H1 (cell line): ENCODE measurements around the gene DLEC1. TPM values are rescaled to one million over a fixed set of nuclear protein-coding genes. Genes with fewer than 3 reads are reported as not detected.

ENCODE experiments used
- BACH1 ChIP-seq: IDR thresholded peaks from 2 replicates; pipeline ENCODE4 v1.6.1; 2012; ENCODE audit warnings: low read length, improper control_type of control experiment
- FOSL1 ChIP-seq: IDR thresholded peaks from 2 replicates; pipeline ENCODE4 v1.6.1; 2011; ENCODE audit warnings: mild to moderate bottlenecking, low read depth, low read length, moderate library complexity; ENCODE audit not compliant: insufficient read depth
- HDAC2 ChIP-seq, 2 experiments: fragments of 300-600 bp in 1 of 2; sonication (generic) in 1 of 2; IDR thresholded peaks; 2 replicates each; pipeline ENCODE4 v1.6.1; 2011 to 2012; ENCODE audit warnings: low read depth in 2 of 2, low read length in 2 of 2, mild to moderate bottlenecking in 2 of 2, moderate library complexity in 2 of 2, borderline replicate concordance in 1 of 2, inconsistent platforms in 1 of 2
- POLR2A ChIP-seq, 2 experiments: IDR thresholded peaks; 1 replicate in 1 of 2; 2 replicates in 1 of 2; pipeline ENCODE4 v1.6.1; 2011; ENCODE audit warnings: low read depth in 2 of 2, low read length in 2 of 2, mild to moderate bottlenecking in 2 of 2; ENCODE audit errors: control extremely low read depth in 1 of 2
- polyA plus RNA-seq, 7 experiments: library from polyadenylated mRNA; depleted of rRNA in 3 of 7; stranded (reverse) in 5 of 7; unstranded in 2 of 7; fragments of >200 nt in 5 of 7; fragments of 200-250 nt in 2 of 7; gene quantifications; 1 replicate in 5 of 7; 2 replicates in 1 of 7; 4 replicates in 1 of 7; pipeline versions ENCODE4 v1.2.1 to v1.2.3, GENCODE V29; 2011 to 2013; ENCODE audit warnings: missing spikeins in 2 of 7, mixed read lengths in 2 of 7
- total RNA-seq: library from RNA; stranded (reverse); fragmentation: NEBNext Ultra II Directional; extraction: Animal tissue kit (Norgen Biotek cat#: 25700); gene quantifications from 2 replicates; pipeline ENCODE4 v1.2.1, GENCODE V29; 2021
- TF ChIP-seq, protein P1 (sequence below): fragments of 300-600 bp; sonication (generic); IDR thresholded peaks from 2 replicates; pipeline ENCODE4 v1.7.1; 2012; ENCODE audit warnings: low read length, moderate library complexity, mild to moderate bottlenecking, inconsistent platforms; ENCODE audit not compliant: insufficient replicate concordance
- TF ChIP-seq, protein P2 (sequence below): IDR thresholded peaks from 2 replicates; pipeline ENCODE4 v1.6.1; 2012; ENCODE audit warnings: inconsistent platforms
- TF ChIP-seq, protein P3 (sequence below), 3 experiments: IDR thresholded peaks; 1 replicate in 2 of 3; 2 replicates in 1 of 3; pipeline versions ENCODE4 v1.5.1 to v1.6.1; 2011; ENCODE audit warnings: low read length in 3 of 3, mild to moderate bottlenecking in 3 of 3, inconsistent platforms in 2 of 3, low read depth in 1 of 3, moderate library complexity in 1 of 3; ENCODE audit not compliant: insufficient read depth in 1 of 3; ENCODE audit errors: control extremely low read depth in 1 of 3

Gene DLEC1
- total and polyA plus RNA-seq, 2 of the 8 experiments (the other 6 are each of a cell fraction or from before 2014, with no cell fraction given) = 0.26 to 0.76 TPM

DNA sequence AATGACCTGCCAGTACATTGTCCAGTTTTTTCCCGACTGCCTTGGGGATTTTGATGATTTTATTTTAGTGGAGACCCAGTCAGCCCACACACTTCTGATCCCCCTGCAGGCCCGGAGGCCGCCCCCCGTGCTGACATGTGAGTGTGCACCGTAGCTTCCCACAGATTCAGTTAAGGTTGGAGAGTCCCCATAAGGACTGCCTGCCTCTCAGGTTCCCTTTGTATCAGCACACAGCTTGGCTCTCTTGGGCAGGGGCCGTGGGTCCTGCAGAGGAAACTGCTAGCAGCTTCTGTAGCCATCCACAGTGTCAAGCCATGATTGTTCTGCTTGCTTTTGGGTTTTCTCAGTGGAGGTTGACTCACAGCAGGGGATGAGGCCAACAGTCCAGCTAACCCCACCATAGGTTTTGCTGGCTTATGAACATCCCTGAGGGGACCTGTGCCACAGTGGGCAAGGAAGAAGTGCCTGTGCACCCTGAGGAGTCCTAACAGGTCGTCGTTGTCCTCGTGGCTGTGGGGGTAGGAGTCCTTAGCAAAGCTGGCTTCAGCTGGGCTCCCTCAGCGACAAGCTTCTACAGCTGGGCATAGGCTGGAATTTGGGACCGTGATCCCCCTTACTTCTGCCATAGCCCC is 46.4 kb downstream of the DLEC1 start (continued):
- TF ChIP-seq, protein P1, sequence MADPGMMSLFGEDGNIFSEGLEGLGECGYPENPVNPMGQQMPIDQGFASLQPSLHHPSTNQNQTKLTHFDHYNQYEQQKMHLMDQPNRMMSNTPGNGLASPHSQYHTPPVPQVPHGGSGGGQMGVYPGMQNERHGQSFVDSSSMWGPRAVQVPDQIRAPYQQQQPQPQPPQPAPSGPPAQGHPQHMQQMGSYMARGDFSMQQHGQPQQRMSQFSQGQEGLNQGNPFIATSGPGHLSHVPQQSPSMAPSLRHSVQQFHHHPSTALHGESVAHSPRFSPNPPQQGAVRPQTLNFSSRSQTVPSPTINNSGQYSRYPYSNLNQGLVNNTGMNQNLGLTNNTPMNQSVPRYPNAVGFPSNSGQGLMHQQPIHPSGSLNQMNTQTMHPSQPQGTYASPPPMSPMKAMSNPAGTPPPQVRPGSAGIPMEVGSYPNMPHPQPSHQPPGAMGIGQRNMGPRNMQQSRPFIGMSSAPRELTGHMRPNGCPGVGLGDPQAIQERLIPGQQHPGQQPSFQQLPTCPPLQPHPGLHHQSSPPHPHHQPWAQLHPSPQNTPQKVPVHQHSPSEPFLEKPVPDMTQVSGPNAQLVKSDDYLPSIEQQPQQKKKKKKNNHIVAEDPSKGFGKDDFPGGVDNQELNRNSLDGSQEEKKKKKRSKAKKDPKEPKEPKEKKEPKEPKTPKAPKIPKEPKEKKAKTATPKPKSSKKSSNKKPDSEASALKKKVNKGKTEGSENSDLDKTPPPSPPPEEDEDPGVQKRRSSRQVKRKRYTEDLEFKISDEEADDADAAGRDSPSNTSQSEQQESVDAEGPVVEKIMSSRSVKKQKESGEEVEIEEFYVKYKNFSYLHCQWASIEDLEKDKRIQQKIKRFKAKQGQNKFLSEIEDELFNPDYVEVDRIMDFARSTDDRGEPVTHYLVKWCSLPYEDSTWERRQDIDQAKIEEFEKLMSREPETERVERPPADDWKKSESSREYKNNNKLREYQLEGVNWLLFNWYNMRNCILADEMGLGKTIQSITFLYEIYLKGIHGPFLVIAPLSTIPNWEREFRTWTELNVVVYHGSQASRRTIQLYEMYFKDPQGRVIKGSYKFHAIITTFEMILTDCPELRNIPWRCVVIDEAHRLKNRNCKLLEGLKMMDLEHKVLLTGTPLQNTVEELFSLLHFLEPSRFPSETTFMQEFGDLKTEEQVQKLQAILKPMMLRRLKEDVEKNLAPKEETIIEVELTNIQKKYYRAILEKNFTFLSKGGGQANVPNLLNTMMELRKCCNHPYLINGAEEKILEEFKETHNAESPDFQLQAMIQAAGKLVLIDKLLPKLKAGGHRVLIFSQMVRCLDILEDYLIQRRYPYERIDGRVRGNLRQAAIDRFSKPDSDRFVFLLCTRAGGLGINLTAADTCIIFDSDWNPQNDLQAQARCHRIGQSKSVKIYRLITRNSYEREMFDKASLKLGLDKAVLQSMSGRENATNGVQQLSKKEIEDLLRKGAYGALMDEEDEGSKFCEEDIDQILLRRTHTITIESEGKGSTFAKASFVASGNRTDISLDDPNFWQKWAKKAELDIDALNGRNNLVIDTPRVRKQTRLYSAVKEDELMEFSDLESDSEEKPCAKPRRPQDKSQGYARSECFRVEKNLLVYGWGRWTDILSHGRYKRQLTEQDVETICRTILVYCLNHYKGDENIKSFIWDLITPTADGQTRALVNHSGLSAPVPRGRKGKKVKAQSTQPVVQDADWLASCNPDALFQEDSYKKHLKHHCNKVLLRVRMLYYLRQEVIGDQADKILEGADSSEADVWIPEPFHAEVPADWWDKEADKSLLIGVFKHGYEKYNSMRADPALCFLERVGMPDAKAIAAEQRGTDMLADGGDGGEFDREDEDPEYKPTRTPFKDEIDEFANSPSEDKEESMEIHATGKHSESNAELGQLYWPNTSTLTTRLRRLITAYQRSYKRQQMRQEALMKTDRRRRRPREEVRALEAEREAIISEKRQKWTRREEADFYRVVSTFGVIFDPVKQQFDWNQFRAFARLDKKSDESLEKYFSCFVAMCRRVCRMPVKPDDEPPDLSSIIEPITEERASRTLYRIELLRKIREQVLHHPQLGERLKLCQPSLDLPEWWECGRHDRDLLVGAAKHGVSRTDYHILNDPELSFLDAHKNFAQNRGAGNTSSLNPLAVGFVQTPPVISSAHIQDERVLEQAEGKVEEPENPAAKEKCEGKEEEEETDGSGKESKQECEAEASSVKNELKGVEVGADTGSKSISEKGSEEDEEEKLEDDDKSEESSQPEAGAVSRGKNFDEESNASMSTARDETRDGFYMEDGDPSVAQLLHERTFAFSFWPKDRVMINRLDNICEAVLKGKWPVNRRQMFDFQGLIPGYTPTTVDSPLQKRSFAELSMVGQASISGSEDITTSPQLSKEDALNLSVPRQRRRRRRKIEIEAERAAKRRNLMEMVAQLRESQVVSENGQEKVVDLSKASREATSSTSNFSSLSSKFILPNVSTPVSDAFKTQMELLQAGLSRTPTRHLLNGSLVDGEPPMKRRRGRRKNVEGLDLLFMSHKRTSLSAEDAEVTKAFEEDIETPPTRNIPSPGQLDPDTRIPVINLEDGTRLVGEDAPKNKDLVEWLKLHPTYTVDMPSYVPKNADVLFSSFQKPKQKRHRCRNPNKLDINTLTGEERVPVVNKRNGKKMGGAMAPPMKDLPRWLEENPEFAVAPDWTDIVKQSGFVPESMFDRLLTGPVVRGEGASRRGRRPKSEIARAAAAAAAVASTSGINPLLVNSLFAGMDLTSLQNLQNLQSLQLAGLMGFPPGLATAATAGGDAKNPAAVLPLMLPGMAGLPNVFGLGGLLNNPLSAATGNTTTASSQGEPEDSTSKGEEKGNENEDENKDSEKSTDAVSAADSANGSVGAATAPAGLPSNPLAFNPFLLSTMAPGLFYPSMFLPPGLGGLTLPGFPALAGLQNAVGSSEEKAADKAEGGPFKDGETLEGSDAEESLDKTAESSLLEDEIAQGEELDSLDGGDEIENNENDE = no peak
- TF ChIP-seq POLR2A (IDR thresholded peaks at IDR 0.05; ENCODE audit: control extremely low read depth in 1 of 2, low read depth in 2 of 2, low read length in 2 of 2) = no peak
- no peak for TF ChIP-seq BACH1
- TF ChIP-seq, protein P2, sequence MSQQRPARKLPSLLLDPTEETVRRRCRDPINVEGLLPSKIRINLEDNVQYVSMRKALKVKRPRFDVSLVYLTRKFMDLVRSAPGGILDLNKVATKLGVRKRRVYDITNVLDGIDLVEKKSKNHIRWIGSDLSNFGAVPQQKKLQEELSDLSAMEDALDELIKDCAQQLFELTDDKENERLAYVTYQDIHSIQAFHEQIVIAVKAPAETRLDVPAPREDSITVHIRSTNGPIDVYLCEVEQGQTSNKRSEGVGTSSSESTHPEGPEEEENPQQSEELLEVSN = no peak
- no peak for TF ChIP-seq FOSL1
- TF ChIP-seq HDAC2 (IDR thresholded peaks at IDR 0.05; ENCODE audit: borderline replicate concordance in 1 of 2, low read depth in 2 of 2, low read length in 2 of 2) = no peak
- TF ChIP-seq, protein P3, sequence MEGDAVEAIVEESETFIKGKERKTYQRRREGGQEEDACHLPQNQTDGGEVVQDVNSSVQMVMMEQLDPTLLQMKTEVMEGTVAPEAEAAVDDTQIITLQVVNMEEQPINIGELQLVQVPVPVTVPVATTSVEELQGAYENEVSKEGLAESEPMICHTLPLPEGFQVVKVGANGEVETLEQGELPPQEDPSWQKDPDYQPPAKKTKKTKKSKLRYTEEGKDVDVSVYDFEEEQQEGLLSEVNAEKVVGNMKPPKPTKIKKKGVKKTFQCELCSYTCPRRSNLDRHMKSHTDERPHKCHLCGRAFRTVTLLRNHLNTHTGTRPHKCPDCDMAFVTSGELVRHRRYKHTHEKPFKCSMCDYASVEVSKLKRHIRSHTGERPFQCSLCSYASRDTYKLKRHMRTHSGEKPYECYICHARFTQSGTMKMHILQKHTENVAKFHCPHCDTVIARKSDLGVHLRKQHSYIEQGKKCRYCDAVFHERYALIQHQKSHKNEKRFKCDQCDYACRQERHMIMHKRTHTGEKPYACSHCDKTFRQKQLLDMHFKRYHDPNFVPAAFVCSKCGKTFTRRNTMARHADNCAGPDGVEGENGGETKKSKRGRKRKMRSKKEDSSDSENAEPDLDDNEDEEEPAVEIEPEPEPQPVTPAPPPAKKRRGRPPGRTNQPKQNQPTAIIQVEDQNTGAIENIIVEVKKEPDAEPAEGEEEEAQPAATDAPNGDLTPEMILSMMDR (IDR thresholded peaks at IDR 0.05; ENCODE audit: control extremely low read depth in 1 of 3, insufficient read depth in 1 of 3, low read depth in 1 of 3, low read length in 3 of 3) = no peak
